CD4-positive, alpha-beta T cell treated with Interleukin-6 for 4 hours (primary cell): ENCODE data around the gene PDE6G.

Source experiments
- DNase-seq: peaks from one replicate; pipeline ENCODE4 v3.0.0-alpha.2; 2020; ENCODE audit warnings: mixed read lengths

Gene PDE6G

DNA sequence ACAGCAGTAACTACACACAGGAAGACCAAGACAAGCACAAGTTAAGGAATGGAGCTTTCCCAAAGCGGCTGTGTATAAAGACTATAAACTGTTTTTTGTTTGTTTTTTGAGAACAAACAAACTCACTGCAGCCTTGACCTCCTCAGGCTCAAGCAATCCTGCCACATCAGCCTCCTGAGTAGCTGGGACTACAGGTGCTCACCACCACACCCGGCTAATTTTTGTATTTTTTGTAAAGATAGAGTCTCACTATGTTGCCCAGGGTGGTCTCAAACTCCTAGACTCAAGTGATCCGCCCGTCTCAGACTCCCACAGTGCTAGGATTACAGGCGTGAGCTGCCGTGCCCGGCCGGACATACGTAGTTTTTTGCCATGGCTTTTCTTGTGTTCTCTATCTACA is 4.1 kb upstream of the PDE6G start:
- no peak for DNase-seq

DNA sequence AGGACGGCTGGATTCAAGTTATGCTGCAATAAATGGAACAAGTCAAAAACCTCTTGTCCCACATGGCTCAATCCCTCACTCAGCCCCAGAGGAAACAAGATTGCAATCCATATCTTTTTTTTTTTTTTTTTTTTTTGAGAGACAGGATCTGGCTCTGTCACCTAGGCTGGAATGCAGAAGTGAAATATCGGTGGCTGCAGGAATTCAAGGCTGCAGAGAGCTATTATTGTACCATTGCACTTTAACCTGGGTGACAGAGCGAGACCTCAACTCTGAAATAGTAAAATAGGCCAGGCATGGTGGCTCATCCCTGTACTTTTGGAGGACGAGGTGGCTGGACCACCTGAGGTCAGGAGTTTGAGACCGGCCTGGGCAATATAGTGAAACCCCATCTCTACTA is 2.7 kb upstream of the PDE6G start:
- no peak for DNase-seq

DNA sequence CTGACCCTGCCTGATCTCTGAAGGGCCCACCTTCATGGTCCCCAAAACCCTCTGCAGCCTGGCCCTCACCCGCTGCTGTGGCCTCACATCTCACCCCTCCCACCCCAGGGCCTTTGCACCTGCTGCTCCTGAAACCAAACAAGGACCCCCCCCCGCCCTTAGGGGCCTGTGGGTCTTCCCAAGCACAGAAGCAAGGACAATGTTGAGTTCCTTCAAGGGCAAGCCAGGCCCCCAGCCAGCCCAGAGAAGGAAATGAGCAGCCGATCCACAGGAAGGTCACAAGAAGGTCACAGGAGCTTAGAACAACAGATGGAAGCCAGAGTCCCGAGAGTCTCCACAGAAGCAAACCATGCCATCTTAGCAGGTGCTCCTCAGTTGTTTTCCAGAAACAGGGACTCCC is 493 bp upstream of the PDE6G start:
- DNase-seq = no peak

DNA sequence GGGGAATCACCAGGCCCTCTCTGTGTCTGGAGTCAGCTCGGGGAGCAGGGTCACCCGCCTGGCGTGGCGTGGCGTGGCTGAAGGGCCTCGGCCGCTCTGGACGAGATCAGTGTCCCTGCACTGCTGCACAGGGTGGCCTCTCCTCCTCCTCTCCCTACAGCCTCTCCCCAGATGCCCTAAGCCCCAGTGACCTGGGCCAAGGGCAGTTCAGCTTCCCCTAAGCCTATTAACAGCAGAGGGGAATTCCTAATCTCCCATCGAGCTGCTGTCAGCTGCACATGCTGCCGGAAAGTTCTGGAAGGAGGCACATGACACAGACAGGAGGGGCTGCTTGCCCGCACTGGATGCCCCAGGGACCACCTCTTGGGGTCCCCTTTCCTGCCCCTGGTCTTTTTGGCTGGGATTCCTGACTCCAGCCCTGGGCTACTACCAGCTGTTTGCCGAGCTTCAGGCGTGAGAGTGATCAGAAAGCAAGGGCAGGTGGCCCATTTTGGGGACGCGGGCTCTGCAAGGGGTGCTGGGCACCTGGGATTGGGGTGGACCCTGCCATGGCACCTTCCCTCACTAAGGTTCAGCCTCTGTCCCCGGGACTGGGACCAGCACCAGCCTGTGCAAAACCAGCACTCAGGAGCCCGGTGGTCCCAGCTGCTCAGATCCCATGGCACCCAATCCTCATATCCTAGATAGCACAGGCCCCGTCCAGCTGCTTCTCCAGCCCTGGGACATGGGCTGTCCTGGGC is 794 bp downstream of the PDE6G start:
- no peak for DNase-seq

DNA sequence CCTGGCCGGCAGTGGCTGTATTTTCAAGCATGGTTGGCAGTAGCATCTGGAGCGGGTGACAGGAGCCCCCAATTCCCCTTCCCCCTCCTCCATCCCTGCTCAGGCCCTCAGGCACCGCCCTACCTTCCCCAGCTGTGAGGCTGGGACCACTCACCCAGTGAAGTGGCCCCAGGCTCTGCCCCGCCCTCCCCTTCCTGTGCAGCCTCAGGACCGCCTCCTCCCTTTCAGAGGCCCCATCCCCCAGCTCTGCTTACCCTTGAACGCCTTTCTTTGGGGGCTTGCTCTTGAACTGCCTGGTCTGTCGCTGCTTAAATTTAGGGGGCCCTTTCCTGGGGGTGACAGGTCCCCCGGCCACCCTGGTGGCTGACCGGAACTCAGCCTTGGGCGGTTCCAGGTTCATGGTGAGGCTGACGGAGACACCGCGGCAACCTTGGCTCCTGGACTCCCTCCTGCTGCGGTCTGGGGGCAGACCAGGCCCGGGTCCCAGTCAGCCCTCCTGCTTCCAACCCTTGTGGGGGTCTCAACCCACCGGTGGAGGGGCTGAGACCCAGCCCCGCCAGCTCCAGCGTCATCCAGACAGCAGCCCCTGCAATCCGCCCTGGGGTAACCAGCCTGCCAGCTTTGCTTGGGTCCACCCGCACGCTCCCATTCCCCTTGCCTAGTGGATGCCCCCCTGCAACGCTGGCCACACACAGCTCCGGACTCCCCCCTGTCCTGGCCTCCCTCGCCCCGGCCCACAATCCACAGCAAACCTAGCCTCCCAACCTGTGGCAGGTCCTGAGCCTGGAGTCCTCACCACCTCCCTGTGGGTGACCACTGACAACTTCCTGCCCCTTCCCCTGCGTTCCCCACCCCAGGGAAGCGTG is 3.2 kb downstream of the PDE6G start:
- DNase-seq = peak; percentile 50

DNA sequence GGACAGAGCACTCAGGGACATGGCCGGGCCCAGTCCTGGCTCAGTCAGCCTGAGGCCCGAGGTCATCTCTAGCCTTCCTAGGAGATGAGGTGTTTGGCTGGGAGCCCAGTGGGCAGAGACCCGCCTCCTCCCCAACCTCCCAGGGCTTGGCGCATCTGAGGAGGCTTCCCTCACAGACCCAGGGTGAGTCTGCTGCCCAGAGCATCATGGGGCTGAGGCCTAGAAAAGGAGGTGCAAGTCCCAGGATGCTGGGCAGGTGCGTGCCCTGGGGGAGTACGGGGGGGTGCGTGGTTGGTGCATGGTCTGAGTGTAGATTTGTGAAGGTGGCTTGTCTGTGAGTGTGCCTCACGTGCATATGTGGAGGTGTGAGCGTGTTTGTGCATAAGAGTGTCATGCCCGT is 4.7 kb downstream of the PDE6G start:
- DNase-seq = no peak

DNA sequence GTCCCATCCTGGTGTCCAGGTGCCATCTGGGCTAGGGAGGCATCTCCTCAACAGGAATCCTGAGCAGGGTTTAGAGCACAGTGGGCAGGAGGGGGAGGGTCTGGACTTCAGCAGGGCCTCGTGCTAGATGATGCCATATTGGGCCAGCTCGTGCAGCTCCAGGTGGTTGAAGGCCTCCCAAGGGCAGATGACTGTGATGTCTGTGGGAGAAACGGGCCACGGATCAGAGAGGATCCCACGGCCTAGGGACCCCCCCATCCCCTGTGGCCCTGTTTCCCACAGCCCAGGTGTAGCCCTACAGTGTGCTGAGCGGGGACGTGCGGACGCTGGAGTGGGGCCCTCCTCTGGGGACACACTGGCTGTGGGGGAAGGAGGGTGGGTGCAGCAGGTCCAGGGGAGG is 5.4 kb downstream of the PDE6G start:
- DNase-seq = no peak

DNA sequence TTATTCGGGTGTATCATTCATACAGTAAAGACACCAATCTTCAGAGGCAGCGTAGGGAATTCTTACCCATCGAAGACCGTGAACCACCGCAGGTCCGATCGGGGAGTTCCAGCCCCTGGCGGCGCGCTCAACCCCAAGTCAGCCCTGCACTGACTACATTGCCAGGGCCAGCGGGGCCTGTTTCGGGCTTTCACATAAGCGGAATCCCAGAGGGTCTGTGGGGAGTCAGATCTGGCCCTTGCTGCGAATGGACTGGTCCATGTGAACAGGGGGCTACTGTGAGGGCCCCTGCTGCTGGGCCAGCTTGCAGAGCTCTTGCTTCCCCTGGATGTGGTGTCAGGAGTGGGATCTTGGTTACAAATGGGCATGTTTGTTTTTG is 7.6 kb downstream of the PDE6G start:
- DNase-seq = no peak

DNA sequence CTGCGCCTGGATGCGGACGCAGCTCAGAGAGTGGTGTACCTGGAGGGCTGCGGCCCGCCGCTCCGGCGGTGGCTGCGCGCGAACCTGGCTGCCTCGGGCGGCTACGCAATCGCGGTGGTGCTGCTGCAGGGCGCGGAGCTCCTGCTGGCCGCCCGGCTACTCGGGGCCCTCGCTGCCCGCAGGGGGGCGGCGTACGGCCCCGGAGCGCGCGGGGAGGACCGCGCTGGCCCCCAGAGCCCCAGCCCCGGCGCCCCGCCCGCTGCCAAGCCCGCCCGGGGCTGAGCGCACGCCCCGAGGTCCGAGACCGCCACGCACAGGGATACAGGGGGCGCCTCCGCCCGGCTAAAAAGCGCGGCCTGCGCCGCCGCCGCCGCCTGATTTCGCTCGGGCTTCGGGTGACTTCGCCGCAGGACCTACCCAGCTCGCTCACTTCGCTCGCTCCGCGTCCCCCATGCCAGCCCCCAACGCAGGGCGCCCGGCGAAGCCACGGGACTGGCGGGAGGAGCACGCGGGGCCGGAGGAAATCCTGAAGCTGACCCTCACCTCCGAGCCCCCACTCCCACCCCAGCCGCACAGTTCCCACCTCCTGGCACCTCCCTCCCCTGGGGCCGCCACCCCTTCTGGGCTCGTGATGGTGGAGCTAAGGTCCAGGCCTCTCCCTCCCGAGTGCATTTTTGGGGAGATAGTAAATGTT is 8.2 kb downstream of the PDE6G start:
- no peak for DNase-seq

DNA sequence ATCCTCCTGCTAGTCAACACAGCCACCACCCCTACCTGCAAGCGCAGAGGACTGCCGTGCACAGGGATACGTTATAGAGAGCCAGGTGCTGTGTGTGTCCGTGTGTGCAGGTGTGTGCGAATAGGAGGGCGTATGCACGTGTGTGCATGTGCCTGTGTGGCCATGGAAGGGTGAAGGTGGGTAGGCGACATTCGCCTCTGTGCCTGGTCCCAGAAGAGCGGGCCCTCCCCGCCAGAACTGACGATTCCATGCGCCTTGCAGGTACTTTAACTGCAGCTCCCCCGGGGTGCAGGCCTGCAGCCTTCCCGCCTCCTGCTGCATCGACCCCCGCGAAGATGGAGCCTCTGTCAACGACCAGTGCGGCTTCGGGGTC is 8.7 kb downstream of the PDE6G start:
- DNase-seq = no peak

DNA sequence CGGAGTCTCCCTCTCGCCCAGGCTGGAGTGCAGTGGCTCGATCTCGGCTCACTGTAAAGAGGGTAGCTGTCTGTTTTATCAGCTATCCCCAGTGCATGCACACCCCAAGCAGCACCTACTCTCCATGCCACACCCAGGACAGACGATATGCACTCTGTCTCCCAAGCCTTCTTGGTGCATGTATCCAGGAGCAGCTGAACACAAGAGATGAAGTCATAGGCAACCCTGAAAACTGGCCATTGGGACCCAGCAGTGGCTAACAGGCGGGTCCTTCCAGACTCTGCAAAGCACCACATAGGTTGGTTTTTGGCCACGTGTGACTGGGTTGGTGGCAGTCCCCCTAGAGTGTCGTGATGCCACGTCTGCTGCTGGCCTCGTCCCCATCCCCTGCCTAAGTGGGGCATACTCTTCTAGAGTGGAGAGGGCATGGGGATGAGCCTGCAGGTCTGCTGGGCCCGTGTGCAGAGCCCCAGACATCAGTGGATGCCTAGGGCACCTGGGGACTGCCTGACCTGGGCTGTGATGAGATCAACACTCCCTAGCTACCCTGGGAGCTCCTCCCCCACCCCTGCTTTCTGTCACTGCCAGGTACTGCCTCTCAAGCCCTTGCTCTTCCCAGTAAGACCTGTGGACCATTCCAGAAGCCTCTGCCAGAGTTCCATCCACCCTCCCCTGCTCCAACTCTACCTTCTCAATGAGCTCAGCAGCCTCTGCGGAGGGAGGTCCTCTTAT is 9.3 kb downstream of the PDE6G start:
- DNase-seq = no peak

DNA sequence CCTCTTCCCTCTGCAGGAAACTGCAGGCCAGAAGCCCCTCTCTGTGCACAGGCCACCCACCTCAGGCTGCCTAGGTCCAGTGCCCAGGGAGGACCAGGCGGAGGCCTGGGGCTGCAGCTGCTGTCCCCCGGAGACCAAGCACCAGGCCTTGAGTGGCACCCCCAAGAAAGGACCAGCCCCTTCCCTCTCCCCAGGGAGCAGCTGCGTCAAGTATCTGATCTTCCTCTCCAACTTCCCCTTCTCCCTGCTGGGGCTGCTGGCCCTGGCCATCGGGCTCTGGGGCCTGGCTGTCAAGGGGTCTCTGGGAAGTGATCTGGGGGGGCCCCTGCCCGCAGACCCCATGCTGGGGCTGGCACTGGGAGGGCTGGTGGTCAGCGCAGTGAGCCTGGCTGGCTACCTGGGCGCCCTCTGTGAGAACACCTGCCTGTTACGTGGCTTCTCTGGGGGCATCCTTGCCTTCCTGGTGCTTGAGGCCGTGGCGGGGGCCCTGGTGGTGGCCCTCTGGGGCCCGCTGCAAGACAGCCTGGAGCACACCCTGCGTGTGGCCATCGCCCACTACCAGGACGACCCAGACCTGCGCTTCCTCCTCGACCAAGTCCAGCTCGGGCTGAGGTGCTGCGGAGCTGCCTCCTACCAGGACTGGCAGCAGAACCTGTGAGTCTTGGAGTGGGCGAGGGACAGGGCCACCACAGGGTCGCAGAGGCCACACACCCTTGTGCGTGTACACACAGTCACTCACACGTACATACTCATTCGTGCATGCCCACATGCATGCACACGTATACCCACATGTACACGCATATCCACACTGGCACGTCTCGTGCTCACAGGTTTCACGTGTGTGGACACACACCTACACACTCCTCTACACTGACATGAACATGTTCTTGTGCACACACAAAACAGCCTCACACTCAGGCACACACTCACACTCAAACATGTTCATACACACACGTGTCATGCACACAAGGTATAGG is 11.1 kb downstream of the PDE6G start:
- no peak for DNase-seq

DNA sequence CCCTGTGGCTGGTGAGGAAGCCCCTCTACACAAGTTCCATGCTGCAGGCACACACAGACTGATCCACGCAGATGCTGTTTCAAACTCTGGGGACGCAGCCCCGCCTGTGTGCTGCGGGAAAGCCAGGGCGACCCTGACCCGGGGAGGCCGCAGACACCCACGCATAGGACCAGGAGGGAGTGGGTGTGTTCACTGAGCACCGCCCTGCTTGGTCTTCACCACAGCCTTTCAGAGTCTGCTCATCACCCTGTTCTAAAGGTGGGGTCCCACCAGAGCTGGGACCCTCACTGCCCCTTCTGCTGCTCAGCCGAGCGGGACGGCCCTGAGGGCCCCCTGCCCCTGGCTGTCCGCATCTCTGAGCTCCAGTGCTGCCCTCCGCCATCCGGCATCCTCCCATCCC is 11.8 kb downstream of the PDE6G start:
- DNase-seq = no peak

DNA sequence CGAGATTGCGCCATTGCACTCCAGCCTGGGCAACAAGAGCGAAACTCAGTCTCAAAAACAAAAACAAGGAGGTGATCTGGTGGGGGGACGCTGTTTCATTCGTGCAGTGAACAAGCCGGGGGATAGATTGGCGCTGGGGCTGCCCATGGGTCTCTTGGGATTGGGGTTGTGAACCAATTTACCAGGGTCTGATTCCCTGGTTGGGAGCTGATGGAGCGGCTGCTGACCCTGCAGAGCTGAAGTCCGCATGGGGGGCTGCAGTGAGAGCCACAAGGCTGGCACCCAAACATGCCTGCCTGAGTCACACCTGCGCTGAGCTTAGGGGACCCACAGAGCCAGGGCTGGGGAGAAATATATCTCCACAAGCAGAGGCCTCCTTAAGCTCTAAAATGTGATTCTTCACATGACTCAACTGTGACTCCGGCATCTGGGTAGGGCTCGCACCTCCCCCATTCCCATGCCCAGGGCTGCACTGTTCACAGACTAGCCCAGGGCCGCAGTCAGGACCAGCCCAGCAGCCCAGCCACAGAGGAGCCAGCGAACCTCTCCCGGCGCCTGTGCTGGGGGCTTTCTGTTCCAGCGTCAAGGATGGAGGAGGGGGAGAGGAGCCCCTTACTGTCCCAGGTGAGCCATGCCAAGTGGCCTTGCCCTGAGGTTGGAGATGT is 14.4 kb downstream of the PDE6G start:
- no peak for DNase-seq

DNA sequence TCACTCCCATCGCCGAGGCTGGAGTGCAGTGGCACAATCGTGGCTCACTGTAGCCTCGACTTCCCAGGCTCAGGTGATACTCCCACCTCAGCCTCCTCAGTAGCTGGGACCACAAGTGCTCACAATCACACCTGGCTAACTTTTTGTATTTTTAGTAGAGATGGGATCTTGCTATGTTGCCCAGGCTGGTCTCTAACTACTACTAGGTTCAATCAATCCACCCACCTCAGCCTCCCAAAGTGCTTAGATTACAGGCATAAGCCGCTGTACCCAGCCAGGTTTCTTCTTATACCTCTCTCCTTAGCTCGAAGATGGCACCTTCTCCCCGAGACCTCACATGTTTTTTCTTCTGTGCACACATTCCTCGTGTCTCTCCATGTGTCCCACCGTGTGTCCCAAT is 16.3 kb downstream of the PDE6G start:
- no peak for DNase-seq

DNA sequence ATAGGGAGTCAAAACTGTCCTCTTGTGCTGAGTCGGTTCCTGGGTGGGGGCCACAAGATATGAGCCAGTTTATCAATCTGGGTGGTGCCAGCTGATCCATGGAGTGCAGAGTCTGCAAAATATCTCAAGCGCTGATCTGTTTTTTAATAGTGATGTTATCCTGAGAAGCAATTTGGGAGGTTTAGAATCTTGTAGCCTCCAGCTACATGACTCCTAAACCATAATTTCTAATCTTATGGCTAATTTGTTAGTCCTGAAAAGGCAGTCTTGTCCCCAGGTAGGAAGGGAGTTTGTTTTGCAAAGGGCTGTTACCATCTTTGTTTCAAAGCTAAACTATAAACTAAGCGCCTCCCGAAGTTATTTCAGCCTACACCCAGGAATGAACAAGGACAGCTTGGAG is 17.7 kb downstream of the PDE6G start:
- no peak for DNase-seq

DNA sequence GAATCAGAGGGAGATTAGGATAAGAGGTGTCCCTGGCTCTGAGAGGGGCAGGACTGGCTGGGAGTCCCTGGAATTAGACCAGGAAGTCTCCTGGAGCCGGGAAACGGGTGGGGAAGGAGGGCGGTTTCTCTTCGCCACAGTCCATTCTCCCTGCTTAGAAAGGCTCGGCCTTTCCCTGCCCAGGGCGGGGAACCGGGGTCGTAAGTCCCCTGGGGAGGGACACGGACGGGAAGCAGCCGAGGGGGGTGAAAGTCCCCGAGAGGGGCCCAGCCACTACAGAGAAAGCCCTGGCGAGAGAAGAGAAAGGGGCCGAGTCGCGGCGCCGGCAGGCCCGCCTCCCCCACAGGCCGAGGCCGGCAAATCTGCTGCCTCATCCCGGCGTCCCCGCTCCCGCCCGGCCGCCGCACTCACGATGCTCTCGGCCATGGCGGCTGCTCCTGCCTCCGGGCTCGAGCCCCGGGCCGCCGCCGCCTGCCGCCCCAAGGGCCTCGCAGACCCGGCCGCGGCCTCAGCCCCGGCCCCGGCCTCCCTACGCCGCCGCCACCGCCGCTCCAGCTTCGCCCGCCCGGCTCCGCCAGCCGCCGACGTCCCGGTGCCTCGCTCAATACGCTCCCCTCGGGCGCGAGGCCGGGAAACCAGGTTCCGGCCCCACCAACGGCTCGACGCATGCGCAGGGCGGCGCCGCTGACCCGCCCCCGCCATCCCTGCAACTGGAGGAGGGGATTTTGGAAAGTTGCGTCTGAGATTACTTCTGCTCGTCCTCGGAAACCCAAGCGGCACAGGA is 19.6 kb downstream of the PDE6G start, which contains the start of the genes NPLOC4 and TSPAN10:
Gene NPLOC4 (minus strand): TSS at position 608 of the 784 bp plus-strand sequence. CDS start 182 bp downstream, at position 426.
Gene TSPAN10 (plus strand): TSS at position 692 of the 784 bp plus-strand sequence. CDS start 5,217 bp downstream, outside the sequence.
- DNase-seq = peak; percentile 87

DNA sequence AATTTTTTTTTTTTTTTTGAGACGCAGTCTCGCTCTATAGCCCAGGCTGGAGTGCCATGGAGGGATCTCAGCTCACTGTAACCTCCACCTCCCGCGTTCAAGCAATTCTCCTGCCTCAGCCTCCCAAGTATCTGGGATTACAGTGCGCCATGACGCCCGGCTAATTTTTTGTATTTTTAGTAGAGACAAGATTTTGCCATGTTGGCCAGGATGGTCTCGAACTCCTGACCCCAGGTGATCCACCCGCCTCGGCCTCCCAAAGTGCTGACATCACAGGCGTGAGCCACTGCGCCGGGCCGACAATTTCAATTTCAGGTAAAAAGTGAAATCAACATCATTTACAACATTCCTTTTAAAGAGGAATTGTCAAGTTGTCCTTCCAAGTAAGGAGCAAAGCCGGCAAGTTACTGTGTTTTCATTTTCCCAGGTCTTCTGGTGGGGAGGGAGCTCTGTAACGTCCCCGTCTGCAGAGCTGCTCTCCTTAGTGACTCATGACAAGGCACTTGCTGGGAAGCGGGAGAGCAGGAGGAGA is 20.3 kb downstream of the PDE6G start:
- no peak for DNase-seq

DNA sequence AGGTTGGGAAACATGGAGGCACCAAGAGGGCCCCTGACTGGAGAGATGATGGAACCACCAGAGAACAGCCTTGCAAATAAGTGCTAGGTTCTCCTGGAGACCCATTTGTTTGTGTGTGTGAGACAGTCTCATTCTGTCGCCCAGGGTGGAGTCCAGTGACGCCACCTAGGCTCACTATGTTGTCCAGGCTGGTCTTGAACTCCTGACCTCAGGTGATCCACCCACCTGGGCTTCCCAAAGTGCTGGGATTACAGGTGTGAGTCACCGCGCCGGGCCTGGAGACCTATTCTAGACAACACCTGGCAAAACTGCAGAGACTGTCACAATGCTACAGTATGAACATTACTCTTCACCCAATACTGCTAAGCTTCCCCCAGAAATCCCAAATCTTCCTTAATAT is 20.9 kb downstream of the PDE6G start:
- no peak for DNase-seq

DNA sequence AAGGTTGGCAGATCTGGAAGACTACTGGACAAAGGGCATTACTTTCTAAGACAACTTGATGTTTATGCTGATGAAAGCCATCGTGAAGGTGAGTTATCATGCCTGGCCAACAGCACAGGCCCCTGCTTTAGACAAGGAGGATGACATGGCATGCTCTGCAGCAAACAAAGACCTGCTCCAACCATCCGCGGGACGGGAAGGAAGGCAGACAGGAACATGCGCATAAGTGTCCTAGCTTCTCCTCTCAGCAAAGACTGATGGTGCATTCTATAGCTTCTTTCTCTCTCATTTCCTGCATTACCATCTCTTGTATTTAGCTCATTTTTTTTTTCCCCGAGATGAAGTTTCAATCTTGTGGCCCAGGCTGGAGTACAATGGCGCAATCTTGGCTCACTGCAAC is 24.9 kb downstream of the PDE6G start:
- no peak for DNase-seq
